Ammon's horn (tissue), 1 donor: ENCODE results near the gene PEX7.
"Not testable (repeated sequence)": the region's sequence is repeated elsewhere in the genome, so short reads cannot be mapped to it uniquely, and the experiment has no call there.

Experiments used
- DNase-seq: peaks from one replicate; pipeline ENCODE4 v3.0.0-alpha.2; 2016; ENCODE audit warnings: low spot score

PEX7 gene, protein sequence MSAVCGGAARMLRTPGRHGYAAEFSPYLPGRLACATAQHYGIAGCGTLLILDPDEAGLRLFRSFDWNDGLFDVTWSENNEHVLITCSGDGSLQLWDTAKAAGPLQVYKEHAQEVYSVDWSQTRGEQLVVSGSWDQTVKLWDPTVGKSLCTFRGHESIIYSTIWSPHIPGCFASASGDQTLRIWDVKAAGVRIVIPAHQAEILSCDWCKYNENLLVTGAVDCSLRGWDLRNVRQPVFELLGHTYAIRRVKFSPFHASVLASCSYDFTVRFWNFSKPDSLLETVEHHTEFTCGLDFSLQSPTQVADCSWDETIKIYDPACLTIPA

DNA sequence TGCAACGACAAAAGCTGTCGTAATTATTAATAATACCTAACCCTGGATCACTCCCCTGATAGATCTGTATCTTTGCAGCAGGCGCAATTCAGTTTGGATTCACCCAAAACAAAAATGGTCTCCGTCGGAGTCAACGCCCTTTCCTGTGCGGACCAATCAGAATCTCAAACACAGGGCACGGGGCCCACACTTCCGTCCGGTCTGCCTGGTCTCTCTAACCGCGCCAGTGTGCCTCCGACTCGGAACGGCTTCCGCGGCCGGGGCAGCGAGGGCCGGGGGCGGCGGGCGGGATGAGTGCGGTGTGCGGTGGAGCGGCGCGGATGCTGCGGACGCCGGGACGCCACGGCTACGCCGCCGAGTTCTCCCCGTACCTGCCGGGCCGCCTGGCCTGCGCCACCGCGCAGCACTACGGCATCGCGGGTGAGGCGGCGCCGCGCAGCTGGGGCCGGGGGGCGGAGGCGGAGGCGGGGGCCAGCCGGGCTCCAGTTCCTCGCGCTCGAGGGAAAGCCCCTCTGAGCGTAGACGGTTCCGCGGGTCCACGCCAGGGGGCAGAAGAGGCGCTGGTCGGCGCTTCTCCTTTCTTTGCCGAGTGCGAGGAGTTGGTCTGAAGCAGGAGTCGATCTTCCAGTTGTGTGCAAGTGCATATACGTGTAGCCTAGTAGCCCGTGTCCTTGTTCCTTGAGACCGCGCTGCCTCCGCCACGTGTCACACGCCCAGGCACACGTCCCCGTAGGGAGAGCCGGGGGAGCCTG, at the start of gene PEX7:
TSS of gene PEX7 (plus strand) at position 217 of the 752 bp plus-strand sequence. CDS start at position 291, 74 bp downstream.
- DNase-seq, result peak; percentile 95

DNA sequence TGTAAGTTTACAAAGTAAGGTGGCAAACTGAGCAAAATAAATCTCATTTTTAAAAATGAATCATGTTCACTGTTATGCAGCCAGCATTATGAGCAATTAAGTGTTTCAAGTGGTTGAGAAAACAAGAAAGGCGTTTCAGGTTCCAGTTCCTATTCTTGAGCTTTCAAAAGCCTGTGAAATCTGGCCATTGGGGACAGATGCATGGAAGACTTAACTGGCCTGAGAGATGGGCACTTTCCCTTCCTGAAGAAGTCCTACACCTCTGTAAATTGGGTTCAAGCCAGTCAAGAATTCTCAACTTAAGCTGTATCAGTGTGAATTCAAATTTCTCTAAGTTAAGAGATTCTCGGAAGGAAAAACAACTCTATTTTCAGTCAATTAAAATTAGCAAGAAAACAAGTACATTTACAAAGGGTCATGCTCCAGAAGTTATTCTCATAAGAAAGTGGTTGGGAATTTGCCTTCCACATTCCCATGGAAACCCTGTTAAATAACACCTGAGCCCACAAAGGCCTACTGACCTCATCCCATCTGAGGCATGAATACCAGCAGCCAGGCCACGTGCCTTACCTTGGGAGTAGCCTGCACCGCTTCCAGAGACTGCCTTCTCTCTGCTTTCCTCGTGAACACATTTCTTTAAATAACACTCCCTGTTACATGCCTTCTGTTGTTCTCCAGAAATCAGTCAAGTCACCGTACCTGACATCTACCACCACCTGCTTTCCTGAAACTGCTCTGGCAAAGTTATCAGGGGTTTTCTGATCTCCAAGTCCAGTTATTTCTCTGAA, 49.5 kb upstream of the PEX7 start:
- DNase-seq, result no peak

DNA sequence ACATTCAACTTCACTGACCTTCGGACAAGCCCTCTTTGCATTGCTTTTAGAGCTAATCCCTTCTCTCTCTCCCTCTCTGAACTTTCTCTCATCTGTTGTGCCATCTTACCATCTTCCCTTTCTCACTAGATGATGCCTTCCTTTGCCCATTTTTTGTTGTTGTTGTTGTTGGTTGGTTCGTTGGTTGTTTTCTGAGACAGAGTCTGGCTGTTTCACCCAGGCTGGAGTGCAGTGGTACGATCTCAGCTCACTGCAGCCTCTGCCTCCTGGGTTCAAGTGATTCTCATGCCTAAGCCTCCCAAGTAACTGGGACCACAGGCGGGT, 49.0 kb upstream of the PEX7 start:
- DNase-seq, result no peak

DNA sequence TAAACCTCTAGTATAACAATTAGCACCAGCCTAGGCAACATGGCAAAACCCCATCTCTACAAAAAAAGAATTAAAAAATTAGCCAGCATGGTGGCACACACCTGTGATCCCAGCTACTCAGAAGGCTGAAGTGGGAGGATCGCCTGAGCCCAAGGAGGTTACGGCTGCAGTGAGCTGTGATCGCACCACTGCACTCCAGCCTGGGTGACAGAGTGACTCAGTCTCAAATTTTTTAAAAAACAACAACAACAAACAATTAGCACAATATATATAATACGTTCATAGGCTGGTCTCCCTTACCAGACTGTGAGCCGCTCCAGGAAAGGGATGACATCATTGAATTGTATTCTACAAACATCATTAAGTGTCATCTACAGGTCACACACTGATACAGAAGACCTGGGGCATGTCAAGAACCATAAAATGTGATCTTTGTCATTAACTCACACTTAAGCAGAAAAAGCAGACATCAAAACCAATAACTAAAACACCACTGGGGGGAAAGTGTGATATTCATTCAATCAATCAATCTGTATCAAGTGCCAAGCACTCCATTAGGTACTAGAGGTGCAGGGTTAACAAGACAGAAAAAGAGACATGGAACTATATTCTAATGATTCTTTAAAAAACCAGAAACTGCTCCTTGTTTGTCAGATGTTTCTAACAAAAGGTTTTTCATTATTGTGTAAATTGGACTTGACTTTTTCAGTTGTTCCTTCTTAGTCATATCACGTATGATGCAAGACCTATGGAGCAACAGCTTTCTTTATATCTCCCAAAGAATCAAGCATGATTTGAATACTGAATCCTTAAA, 48.0 kb upstream of the PEX7 start:
- no peak for DNase-seq

DNA sequence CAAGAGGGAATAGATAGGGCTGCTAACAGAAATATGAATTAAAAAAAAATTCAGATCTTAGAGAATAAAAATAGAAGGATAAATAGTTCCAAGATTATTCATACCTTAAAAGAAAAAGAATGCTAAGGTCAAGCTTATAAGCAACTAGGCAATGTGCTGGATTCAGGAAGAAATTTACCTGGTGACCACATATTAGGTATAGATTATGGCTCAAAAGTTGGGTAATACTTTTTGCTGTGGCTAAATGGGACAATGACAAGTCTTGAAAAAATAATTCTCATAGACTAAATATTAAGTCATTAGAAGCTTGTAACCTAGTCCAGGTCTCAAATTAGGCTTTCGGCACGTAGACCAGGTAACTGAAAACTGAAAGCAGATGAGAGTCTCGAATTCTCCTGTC, 47.3 kb upstream of the PEX7 start:
- no peak for DNase-seq

DNA sequence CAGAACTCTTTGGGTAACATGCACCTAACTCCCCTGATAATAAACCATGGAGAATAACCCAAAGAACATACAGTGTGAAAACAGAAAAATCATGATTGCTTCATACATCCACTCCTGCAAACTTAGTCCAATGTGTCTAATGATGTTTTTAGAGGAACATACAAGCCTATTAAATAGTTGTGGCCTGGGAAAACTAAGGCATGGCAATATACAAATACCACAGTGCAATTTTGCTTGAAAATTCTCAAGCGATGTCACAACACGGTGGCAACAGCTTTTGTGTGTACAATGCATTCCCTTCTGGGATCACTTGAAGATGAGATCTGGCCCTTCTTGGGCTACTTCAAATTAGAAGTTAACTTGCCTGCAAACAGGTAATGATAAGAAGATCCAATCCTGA, 46.8 kb upstream of the PEX7 start:
- no peak for DNase-seq

DNA sequence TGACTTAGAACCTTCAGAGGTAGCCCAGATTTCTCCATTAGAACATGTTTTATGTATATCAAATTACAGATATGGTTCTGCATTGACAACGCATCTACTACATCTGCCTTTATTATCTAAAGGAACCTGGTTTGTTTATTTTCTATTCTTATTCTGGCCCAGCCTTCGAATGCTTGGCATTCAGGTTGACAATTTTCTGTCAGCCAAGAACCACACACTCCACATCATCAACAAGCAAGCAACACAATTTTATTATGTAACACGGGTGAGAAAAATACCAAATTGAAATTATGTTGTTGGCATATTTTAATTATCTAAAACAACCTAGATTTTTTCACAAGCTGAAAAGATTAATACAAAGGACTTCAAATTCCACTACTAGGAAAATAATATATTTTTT, 44.7 kb upstream of the PEX7 start:
- no peak for DNase-seq

DNA sequence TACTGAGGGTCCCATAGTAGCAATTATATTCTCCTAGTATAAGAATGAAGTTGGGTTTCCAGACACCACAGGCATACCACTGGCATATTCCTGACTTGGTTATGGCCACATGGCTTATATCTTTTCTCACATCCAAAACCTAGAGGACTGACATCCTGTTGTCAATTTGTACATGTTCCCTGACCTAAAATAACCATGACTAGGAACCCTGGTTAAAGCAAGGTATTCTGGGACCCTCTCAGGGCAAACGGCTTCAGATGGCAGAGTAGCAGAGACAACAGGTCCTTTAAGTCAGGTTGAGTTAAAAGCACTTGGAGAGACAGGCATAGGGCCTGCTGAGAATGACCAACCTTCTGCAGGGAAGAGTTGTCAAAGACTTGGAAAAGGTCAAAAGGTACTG, 42.7 kb upstream of the PEX7 start:
- no peak for DNase-seq

DNA sequence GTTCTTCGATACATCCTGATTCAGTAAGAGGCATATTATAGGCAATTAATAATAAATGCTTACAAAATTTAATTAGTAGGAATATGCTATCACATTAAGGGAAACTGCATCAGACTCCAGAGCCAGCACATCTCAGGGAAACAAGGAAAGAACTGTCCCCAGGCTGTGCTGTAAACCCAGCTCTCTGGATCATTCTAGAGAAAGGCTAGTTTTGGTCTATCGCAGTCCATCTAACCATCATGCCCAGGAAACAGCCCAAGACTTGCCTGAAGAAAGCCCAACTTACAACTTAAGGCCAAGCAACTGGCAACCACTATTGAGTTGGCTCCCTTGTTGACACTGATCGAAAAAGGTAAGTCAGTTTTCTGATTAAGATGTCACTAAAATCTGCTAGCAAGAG, 41.4 kb upstream of the PEX7 start:
- no peak for DNase-seq

DNA sequence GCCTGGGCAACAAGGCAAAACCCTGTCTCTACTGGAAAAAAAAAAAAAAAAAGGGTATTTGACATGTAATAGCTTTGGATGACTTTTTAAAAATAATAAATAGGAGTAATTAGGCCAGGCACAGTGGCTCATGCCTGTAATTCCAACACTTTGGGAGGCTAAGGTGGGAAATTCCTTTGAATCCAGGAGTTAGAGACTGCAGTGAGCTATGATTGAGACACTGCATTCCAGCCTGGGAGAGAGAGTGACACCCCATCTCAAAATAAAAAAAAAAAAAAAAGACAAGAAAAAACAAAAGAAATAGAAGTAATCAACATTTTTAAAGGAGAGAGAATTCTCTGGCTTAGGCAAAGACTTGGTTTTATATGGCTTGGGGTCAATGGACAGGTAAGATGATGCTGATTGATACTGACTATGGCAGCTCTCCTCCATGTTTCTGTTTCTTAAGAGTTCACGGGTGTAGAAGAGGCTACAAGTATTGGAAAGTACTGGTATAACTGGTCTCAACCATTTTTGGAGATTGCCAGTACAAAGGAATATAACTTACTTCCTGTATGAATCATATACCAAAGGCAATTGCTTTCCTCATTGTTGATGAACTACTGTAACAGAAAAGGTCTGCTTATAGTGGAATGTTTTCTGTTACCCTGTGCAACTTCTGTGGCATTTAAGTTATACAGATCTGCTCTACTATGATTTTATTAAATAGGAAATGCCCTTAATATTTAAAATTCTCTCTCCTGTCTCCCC, 40.2 kb upstream of the PEX7 start:
- DNase-seq, result no peak

DNA sequence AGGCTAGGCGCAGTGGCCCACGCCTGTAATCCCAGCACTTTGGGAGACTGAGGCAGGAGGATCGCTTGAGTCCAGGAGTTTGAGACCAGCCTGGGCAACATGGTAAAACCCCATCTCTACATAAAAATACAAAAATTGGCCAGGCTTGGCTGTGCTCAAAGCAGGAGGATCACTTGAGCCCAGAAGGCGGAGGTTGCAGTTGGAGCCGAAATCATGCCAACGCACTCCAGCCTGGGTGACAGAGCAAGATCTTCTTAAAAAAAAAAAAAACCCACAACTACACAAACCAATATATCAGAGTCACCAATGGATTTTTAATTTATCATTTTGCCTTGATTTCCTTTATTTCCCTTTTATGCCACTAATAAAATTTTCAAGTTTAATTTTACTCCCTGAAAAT, 39.4 kb upstream of the PEX7 start:
- no peak for DNase-seq

DNA sequence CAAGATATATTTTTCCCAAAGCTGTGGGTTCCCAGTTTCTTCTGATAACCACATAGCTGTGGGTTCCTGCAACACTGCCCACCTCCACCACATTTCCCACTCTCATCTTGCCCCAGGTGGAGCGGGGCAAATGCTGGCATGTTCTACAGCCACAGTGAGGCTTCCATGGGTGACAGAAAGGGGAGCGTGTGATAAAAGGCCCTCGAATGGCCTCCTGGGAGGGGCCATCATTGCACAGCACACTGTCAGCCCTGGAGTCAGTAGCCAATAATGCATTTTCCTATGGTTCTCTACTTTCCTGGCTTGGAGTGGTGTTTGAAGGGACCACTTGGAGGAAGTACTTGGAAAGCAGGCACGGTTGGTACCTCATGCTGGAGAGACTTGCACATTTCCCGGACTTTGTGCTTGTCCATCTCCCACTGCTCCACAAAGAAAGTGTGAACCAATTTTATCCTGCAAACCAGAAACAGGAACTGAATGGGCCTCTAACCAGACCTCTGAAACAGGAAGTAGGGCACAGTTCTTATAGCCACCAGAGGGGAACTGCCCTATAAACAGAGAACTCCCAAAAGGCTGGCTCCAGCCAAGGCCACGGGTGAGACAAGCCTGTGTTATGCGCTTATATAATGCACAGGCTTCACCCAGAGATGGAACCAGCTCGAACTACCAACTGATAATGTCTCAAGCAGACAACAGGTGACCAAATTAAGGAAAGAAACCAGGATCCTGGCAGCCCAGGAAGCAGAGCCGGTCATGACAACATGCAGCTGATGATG, 38.7 kb upstream of the PEX7 start:
- peak; percentile 57 for DNase-seq

DNA sequence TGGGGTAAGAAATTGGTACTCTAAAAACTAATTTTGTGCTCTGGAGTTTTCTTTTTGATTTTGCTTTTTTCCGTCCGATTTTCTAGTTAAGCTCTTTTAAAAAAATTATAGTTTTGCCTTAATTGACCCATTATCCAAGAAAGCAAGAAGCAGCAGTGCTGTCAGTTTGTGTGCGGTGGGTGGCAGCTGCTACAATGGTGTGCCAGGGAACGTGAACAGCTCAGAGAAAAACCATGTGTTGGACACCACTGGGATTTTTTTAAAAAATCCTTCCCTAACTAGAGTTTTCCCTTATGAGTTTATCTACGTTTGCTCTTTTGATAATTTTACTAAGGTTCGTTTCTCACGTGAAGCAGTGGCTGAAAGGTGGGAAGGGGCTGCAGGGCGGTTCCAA, 38.1 kb upstream of the PEX7 start:
- DNase-seq, result no peak

DNA sequence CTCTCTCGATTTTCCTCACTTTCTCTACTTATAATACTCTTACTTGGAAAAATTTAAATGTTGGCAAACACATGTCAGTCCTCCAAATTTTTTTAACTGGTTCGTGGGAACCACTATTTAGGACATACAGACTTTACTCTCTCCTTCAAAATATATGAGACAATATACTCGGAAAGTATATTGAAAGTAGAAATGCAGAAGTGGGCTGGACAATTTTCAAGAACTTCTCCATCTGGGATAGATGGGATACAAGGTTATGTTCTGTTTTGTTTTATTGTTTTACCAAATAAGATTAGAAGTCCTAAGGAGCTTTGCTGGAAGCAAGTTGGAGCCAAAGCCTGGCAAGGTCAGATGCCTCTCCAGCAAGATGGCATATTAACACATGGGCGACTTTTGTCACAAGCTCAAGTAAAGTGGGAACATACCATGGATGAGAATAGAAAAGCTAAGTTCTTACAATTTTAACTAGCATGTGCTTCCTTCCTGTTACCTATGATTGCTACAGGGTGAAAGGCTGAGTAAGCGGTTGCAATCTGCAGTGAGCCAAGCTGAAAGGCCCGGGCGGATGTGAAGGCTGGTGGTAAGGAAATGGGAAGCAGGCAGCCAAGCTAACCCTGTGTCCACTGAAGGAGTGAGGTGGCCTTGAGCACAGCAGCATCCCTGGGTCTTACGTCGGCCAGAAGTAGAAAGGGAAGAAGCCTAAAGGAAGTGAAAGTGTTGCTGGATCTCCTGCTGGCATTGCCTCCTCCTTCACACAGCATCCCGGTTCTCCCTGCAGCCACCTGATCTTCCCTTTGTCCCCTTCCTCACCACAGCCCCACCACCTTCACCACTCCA, 37.3 kb upstream of the PEX7 start:
- DNase-seq, result peak; percentile 80

DNA sequence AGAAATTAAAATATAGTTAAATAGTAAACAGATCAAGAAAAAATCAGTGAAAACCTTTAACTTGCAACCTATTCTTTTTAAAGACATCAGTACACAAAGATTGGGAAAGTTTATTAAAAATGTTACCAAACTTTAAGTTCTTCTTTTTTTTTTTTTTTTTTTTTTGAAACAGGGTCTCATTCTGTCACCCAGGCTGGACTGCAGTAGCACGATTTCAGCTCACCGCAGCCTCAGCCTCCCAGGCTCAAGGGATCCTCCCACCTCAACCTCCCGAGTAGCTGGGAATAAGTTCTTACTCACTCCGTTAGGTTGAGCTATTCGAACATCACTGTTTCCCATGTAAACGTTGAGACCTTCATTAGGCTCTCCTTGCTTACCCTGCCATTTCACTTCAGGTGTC, 35.7 kb upstream of the PEX7 start:
- DNase-seq, result no peak

DNA sequence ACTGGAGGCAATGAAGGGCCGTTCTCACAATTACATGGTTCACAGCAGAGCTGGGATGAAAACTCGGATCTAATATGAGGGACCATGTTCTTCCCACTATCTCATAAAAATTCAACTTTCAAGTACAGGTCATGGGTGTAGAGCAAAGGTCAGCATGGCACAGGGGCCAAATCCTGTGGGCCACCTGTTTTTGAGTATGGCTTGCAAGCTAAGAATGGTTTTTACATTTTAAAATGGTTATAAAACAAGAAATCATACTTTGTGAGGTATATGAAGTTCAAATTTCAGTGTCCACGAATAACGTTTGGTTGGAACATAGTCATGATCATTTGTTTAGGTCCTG, 34.7 kb upstream of the PEX7 start:
- DNase-seq, result no peak

DNA sequence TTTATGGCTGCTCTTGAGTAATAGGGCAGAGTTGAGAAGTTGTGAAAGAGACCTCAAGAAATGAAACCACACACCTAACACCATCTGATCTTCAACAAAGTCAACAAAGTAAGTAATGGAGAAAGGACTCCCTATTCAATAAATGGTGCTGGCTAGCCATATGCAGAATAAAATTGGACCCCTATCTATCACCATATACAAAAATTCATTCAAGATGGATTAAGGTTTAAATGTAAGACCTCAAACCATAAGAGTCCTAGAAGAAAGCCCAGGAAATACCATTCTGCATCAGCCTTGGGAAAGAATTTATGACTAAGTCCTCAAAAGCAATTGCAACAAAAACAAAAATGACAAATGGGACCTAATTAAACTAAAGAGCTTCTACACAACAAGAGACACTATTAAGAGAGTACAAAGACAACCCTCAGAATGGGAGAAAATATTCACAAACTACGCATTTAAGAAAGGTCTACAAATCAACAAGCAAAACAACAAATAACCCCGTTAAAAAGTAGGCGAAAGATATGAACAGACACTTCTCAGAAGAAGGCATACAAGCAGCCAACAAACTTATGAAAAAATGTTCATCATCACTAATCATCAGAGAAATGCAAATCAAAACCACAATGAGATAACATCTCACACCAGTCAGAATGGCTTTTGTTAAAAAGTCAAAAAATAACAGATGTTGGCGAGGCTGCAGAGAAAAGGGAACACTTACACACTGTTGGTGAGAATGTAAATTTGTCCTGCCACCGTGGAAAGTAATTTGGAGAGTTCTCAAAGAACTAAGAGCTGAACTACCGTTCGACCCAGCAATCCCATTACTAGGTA, 34.1 kb upstream of the PEX7 start:
- no peak for DNase-seq

DNA sequence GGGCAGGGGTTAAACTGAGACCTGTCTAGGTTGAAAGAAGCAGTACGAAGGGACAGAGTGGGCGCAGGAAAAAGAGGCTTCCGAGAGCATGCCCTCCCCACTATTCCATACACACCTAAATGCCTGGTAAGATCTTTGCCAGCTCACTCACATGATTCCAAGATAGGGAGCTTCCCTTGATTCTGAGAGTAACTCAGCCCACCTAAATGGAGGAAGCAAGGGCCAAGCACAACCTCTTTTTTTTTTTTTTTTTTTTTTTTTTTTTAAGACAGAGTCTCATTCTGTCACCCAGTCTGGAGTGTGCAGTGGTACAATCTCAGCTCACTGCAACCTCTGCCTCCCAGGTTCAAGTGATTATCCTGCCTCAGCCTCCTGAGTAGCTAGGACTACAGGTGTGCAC, 33.0 kb upstream of the PEX7 start:
- not testable (repeated sequence) for DNase-seq
